OCI-LY1 (cell line): ENCODE data around the gene RPP40.

Experiments used
- H2AFZ ChIP-seq: fragments of 200-600 bp; sonication (generic), shearing (Covaris generic); 2 replicates; pipeline ENCODE4 v1.6.0; 2014; ENCODE audit warnings: antibody characterized with exemption, mild to moderate bottlenecking, low read length
- H3F3A ChIP-seq: fragments of 200-600 bp; sonication (generic), shearing (Covaris generic); 2 replicates; pipeline ENCODE4 v1.6.0; 2014; ENCODE audit warnings: mild to moderate bottlenecking, antibody characterized with exemption, low read length, moderate library complexity; ENCODE audit not compliant: insufficient read depth
- H3K27ac ChIP-seq: fragments of 200-600 bp; sonication (generic); 2 replicates; pipeline ENCODE4 v1.5.1; 2014; ENCODE audit warnings: low read length, mixed run types, mild to moderate bottlenecking, low read depth; ENCODE audit not compliant: poor library complexity, severe bottlenecking
- H3K27me3 ChIP-seq: fragments of 200-600 bp; sonication (generic); 2 replicates; pipeline ENCODE4 v1.6.0; 2014; ENCODE audit warnings: antibody characterized with exemption, mild to moderate bottlenecking, low read length, moderate library complexity; ENCODE audit not compliant: insufficient read depth
- H3K36me3 ChIP-seq: fragments of 200-600 bp; sonication (generic); 2 replicates; pipeline ENCODE4 v1.6.1; 2014; ENCODE audit warnings: mild to moderate bottlenecking, antibody characterized with exemption, low read length, moderate library complexity, mixed read lengths; ENCODE audit not compliant: insufficient read depth
- H3K4me1 ChIP-seq: fragments of 200-600 bp; sonication (generic); 2 replicates; pipeline ENCODE4 v1.5.1; 2014; ENCODE audit warnings: mild to moderate bottlenecking, low read length, moderate library complexity; ENCODE audit not compliant: insufficient read depth, severe bottlenecking
- H3K4me2 ChIP-seq: fragments of 200-600 bp; sonication (generic), shearing (Covaris generic); 2 replicates; pipeline ENCODE4 v1.6.1; 2014; ENCODE audit warnings: low read length
- H3K4me3 ChIP-seq: fragments of 200-600 bp; sonication (generic); 2 replicates; pipeline ENCODE4 v1.5.1; 2014; ENCODE audit warnings: low read length, low read depth, mild to moderate bottlenecking, mixed read lengths; ENCODE audit not compliant: poor library complexity, severe bottlenecking
- H3K79me2 ChIP-seq: fragments of 200-600 bp; shearing (Covaris generic); 2 replicates; pipeline ENCODE4 v1.6.1; 2016; ENCODE audit warnings: mixed run types, low read length, mixed read lengths; ENCODE audit not compliant: insufficient read depth
- H3K9ac ChIP-seq: fragments of 200-600 bp; sonication (generic), shearing (Covaris generic); 2 replicates; pipeline ENCODE4 v1.6.1; 2014; ENCODE audit warnings: mild to moderate bottlenecking, low read length, mixed read lengths
- H3K9me2 ChIP-seq: fragments of 200-600 bp; sonication (generic), shearing (Covaris generic); 2 replicates; pipeline ENCODE4 v1.6.1; 2014; ENCODE audit warnings: low read depth, mild to moderate bottlenecking, low read length, mixed read lengths
- H3K9me3 ChIP-seq: fragments of 200-600 bp; shearing (Covaris generic); 2 replicates; pipeline ENCODE4 v1.6.1; 2014; ENCODE audit warnings: low read length, mixed read lengths
- H4K20me1 ChIP-seq: fragments of 200-600 bp; sonication (generic), shearing (Covaris generic); 2 replicates; pipeline ENCODE4 v1.6.0; 2016; ENCODE audit warnings: mild to moderate bottlenecking, low read length; ENCODE audit not compliant: insufficient read depth
- CTCF ChIP-seq: fragments of 200-600 bp; sonication (generic), shearing (Covaris generic); IDR thresholded peaks from 2 replicates; pipeline ENCODE4 v1.5.1; 2017; ENCODE audit warnings: mild to moderate bottlenecking, antibody characterized with exemption, low read length, moderate library complexity, mixed read lengths
- EZH2 ChIP-seq: fragments of 200-600 bp; sonication (generic), shearing (Covaris generic); IDR thresholded peaks from 2 replicates; pipeline ENCODE4 v1.8.0; 2017; ENCODE audit warnings: borderline replicate concordance, mixed run types, mild to moderate bottlenecking, antibody characterized with exemption, low read length, moderate library complexity, mixed read lengths

Gene RPP40

GRCh38 chr6:4953440-4953839 is 50.4 kb downstream of the RPP40 start:
- Histone ChIP-seq H3K4me3 (no peak overlapping the region), H3F3A (no peaks in the 10 kb centered on the region), H2AFZ (no peak overlapping the region), H3K27me3 (no peaks in the 10 kb centered on the region), H3K79me2 (no peaks in the 10 kb centered on the region), H3K27ac (no peak overlapping the region), H4K20me1 (no peaks in the 10 kb centered on the region), H3K9ac (no peak overlapping the region), H3K9me3 (no peaks in the 10 kb centered on the region), H3K9me2 (no peaks in the 10 kb centered on the region), H3K4me2 (no peak overlapping the region), H3K36me3 (no peaks in the 10 kb centered on the region; the same call in 1 of the 2 replicates), H3K4me1 (no peaks in the 10 kb centered on the region)
- TF ChIP-seq EZH2 (no peak), CTCF (no peak)

GRCh38 chr6:4950836-4951533 is 52.9 kb downstream of the RPP40 start:
- Histone ChIP-seq H3K27ac (no peak overlapping the region), H3F3A (no peaks in the 10 kb centered on the region), H3K9ac (no peak overlapping the region), H3K9me2 (no peaks in the 10 kb centered on the region), H3K4me3 (no peak overlapping the region), H3K27me3 (no peaks in the 10 kb centered on the region), H3K4me1 (no peaks in the 10 kb centered on the region), H4K20me1 (no peaks in the 10 kb centered on the region), H3K36me3 (no peaks in the 10 kb centered on the region; the same call in 1 of the 2 replicates), H3K79me2 (no peaks in the 10 kb centered on the region), H2AFZ (no peak overlapping the region), H3K9me3 (no peaks in the 10 kb centered on the region), H3K4me2 (no peak overlapping the region)
- TF ChIP-seq EZH2 (no peak), CTCF (no peak)

- Histone ChIP-seq H3K79me2 (no peaks in the 10 kb centered on the region), H3K9me3 (no peaks in the 10 kb centered on the region), H3K27ac (no peak overlapping the region), H3K4me1 (no peaks in the 10 kb centered on the region), H3K9ac (no peak overlapping the region), H3F3A (no peaks in the 10 kb centered on the region), H2AFZ (no peak overlapping the region), H3K27me3 (no peaks in the 10 kb centered on the region), H3K4me2 (no peak overlapping the region), H3K36me3 (no peaks in the 10 kb centered on the region; the same call in 1 of the 2 replicates), H4K20me1 (no peaks in the 10 kb centered on the region), H3K4me3 (no peak overlapping the region), H3K9me2 (no peaks in the 10 kb centered on the region)
- TF ChIP-seq EZH2 (no peak), CTCF (no peak)
Observed at GRCh38 chr6:4950076-4950475, 53.8 kb downstream of the RPP40 start.
